Common myeloid progenitor, CD34-positive (primary cell): ENCODE data around the gene KIAA0040.

Experiments
- CTCF ChIA-PET: fragments of 350-600 bp; sonication (Branson Sonifier 250); formaldehyde crosslinking; loops from one replicate; lab custom pipeline; 2021; ENCODE audit warnings: antibody characterized with exemption; lab: Charles Lee
- POLR2A ChIA-PET: fragments of 350-600 bp; sonication (Branson Sonifier 250); formaldehyde crosslinking; loops from one replicate; lab custom pipeline; 2021; ENCODE audit warnings: antibody characterized with exemption; lab: Charles Lee
- DNase-seq, 3 donors: peaks; one replicate each; pipeline versions ENCODE4 v3.0.0 to v3.0.0-alpha.2; 2013
- H3K27ac ChIP-seq, 2 experiments: 1 replicate in 1 of 2; 2 replicates in 1 of 2; pipeline ENCODE4 v1.7.0; 2013; ENCODE audit warnings: inconsistent platforms in 2 of 2, low read length in 2 of 2, mild to moderate bottlenecking in 2 of 2, low read depth in 1 of 2, moderate library complexity in 1 of 2; ENCODE audit not compliant: severe bottlenecking in 2 of 2, insufficient read depth in 1 of 2, poor library complexity in 1 of 2
- H3K27me3 ChIP-seq, 5 experiments: replicated peaks in 2 of 5; 1 replicate in 3 of 5; 2 replicates in 2 of 5; pipeline versions ENCODE4 v1.6.1 to v1.7.0; 2013; ENCODE audit warnings: low read length in 4 of 5, mild to moderate bottlenecking in 2 of 5, moderate library complexity in 2 of 5, inconsistent platforms in 1 of 5; ENCODE audit not compliant: insufficient read depth in 5 of 5, control insufficient read depth in 4 of 5
- H3K36me3 ChIP-seq, 4 experiments: 1 replicate in 2 of 4; 2 replicates in 2 of 4; pipeline versions ENCODE4 v1.6.1 to v1.7.0; 2013; ENCODE audit warnings: low read length in 3 of 4, control low read depth in 1 of 4, mild to moderate bottlenecking in 1 of 4; ENCODE audit not compliant: control insufficient read depth in 4 of 4, insufficient read depth in 4 of 4
- H3K4me1 ChIP-seq, 4 experiments: 1 replicate in 3 of 4; 2 replicates in 1 of 4; pipeline versions ENCODE4 v1.6.1 to v1.7.1; 2013; ENCODE audit warnings: low read length in 3 of 4, mild to moderate bottlenecking in 3 of 4, control low read depth in 1 of 4, inconsistent platforms in 1 of 4, moderate library complexity in 1 of 4; ENCODE audit not compliant: control insufficient read depth in 4 of 4, insufficient read depth in 4 of 4; ENCODE audit errors: control extremely low read depth in 1 of 4
- H3K4me3 ChIP-seq, 7 experiments: 1 replicate in 4 of 7; 2 replicates in 3 of 7; pipeline versions ENCODE4 v1.5.1 to v1.7.0; 2013; ENCODE audit warnings: mild to moderate bottlenecking in 7 of 7, low read length in 6 of 7, moderate library complexity in 6 of 7, inconsistent platforms in 2 of 7, low read depth in 2 of 7, control low read depth in 1 of 7; ENCODE audit not compliant: insufficient read depth in 4 of 7, control insufficient read depth in 1 of 7; ENCODE audit errors: extremely low read depth in 1 of 7
- H3K9me3 ChIP-seq, 5 experiments: 1 replicate in 4 of 5; 2 replicates in 1 of 5; pipeline versions ENCODE4 v1.6.1 to v1.7.1; 2013; ENCODE audit warnings: low read length in 4 of 5, mild to moderate bottlenecking in 2 of 5, inconsistent platforms in 1 of 5, low read depth in 1 of 5, moderate library complexity in 1 of 5; ENCODE audit not compliant: control insufficient read depth in 4 of 5, insufficient read depth in 2 of 5; ENCODE audit errors: control extremely low read depth in 1 of 5
- WGBS: methylation state at CpG from one replicate; pipeline ENCODE4 v1.1.5; 2013; ENCODE audit not compliant: insufficient coverage; 5-methylcytosine and 5-hydroxymethylcytosine counted together

Gene KIAA0040

DNA sequence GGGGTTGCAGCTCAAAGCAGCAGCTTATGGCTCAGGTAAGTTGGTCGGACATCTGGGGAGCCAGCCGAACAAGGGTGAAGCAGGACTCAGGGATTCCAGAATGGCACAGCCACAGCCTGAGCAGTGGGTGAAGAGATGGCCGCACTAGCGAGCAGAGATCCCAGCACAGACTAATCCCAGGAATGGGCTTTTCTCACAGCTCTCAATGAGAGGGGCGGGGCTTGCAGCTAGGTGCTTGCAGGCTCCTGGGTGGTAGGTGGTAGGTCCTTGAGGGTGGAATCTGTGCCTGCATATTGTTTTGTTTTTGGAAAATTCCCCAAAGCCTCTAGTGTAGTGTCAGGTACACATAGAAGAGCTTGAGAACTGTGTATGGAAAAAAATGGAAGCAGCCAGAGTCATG is 9.0 kb downstream of the KIAA0040 start:
- no peak for DNase-seq
- ChIA-PET POLR2A (interaction anchor here (0.7 kb wide), 1 partner anchor 18 kb away, joined by 3 read pairs; no protein-coding TSS in a partner anchor), CTCF (interaction anchor here (0.8 to 3.3 kb wide), 7 partner anchors 8 to 134 kb away, joined by 3 to 13 read pairs (median 5); no protein-coding TSS in a partner anchor)
- Histone ChIP-seq H3K4me3 (no peak overlapping the region), H3K4me1 (peaks cover 7 to 21% (median 12%) of the 10 kb centered on the region in 4 experiments), H3K9me3 (no peaks in the 10 kb centered on the region), H3K36me3 (peaks cover 0 to 15% (median 4%) of the 10 kb centered on the region in 4 experiments), H3K27me3 (no peaks in the 10 kb centered on the region), H3K27ac (no peak overlapping the region)
- WGBS, result 95% methylated on average over 5 of the region's 5 CpGs

DNA sequence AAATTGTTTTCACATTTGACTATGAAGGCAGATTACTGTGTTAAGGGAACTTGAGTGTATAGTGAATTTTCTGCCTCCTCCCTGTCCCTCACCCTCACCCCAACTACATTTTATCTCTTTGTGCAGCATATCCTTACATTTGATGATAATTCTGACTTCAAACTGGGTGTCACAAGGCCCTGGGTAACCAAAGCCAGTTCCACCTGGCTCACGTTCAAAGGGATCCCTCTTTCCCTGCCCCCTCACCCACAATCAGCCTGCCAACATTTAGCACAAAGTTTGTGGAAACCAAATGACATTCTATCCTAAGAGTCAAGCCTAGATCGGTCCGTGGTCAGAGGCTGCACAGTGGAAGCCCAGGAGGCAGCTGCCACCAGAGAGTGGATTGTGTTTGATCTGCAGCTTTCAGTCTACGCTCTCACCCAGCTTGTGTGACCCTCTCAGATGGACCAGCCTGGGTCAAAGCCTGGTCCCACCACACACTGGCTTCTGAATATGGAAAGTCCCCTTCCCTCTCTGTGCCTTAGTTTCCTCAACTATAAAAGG is 10.3 kb downstream of the KIAA0040 start:
- H3K4me1 ChIP-seq, result peaks cover 4 to 11% (median 7%) of the 10 kb centered on the region in 4 experiments
- CTCF ChIA-PET, result interaction anchor here (1.1 to 3.3 kb wide), 4 partner anchors 9 to 136 kb away, joined by 3 to 13 read pairs (median 9); no protein-coding TSS in a partner anchor
- H3K36me3 ChIP-seq, result peaks cover 0 to 20% (median 3%) of the 10 kb centered on the region in 4 experiments
- POLR2A ChIA-PET, result no interaction called here
- H3K4me3 ChIP-seq, result no peak overlapping the region
- H3K27ac ChIP-seq, result no peak overlapping the region
- WGBS, result 71% methylated on average over 4 of the region's 4 CpGs
- DNase-seq, result peak in 1 of 3 donors; percentile 28
- no peaks in the 10 kb centered on the region for H3K27me3 ChIP-seq
- no peaks in the 10 kb centered on the region for H3K9me3 ChIP-seq

DNA sequence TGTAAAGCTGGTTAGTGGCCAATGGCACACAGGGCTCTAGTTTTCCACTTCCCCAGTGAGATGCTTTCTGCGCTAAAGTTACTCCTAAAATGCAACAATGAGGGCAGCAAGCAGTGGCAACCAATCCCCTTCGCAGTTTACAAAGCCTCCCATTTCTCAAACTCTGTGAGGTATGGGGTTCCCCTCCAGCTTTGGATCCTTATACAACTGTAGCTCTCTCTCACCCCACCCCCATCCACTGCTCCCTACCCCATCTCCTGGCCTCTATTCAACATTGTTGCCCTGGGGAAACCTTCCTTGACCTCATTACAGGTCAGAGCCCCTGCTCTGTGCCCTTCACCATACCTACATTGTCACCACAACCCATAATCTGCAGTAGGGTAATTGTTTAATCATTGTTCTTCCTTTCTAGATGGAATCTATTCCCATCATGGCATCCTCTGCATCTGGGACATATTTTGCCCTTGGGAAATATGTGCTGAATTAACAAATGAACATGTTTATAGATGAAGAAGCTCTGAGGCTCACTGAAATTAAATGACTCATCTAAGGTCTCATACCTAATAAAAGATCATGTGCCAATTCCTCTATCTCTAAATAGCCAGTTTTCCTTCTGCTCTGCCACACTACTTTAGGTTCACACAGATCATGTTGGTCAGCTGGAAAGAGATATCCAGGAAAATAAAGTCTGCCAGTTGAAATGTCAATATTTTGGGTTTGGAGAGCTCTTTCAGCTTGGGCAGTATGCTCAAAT is 12.6 kb downstream of the KIAA0040 start:
- no peaks in the 10 kb centered on the region for H3K27me3 ChIP-seq
- no peak overlapping the region for H3K4me3 ChIP-seq
- no peak for DNase-seq
- H3K27ac ChIP-seq, result no peak overlapping the region
- POLR2A ChIA-PET, result no interaction called here
- H3K36me3 ChIP-seq, result peaks cover 0 to 27% (median 9%) of the 10 kb centered on the region in 4 experiments
- 96% methylated on average over 2 of the region's 2 CpGs for WGBS
- CTCF ChIA-PET, result interaction anchor here (0.9 to 1.1 kb wide), 2 partner anchors 8 to 25 kb away, joined by 3 to 4 read pairs; no protein-coding TSS in a partner anchor
- H3K9me3 ChIP-seq, result no peaks in the 10 kb centered on the region
- peaks cover 0 to 5% (median 0%) of the 10 kb centered on the region in 4 experiments for H3K4me1 ChIP-seq

DNA sequence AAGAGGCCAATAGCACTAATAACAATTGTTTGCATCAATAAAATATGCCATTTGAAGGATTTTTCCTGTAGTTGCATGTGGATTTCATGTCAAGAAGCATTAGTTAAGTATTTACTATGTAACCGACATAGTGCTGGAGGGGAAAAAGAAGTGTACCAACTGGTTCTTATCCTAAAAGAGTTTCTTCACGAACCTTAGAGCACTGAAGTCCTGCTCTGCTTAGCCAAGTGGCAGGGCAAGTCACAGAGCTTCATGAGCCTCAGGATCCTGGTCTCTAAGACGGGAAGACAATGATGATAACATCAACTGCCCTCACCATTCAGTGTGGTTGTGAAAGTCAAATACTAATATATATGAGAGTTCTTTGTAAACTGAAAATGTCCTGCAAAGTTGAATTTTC is 14.1 kb downstream of the KIAA0040 start:
- no peak for DNase-seq
- Histone ChIP-seq H3K9me3 (no peaks in the 10 kb centered on the region), H3K27ac (no peak overlapping the region), H3K4me1 (no peaks in the 10 kb centered on the region), H3K27me3 (no peaks in the 10 kb centered on the region), H3K36me3 (peaks cover 0 to 30% (median 8%) of the 10 kb centered on the region in 4 experiments), H3K4me3 (no peak overlapping the region)
- POLR2A ChIA-PET, result no interaction called here
- WGBS, result 100% methylated on average over 1 of the region's 3 CpGs
- CTCF ChIA-PET, result interaction anchor here (0.7 to 2.3 kb wide), 3 partner anchors 10 to 31 kb away, joined by 3 to 6 read pairs (median 5); no protein-coding TSS in a partner anchor

DNA sequence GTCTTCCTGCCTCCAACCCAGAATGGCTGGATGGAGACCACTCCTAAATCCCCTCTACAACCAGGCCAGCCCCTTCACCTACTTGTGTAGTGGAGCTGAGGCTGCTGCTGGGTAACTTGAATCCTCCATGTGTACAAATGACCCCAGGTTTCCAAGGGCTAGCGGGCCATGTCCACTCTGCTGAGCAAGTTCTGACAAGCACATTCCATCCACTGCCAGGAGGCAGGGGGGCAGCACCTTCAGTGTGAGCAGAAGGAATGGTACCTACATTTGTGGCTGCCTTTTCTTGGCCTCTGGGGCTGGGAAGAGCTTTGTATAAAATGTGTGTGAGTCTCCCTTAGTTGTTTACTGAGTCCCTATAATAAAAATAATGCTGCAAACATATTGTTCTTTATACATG is 14.5 kb downstream of the KIAA0040 start:
- Histone ChIP-seq H3K4me1 (no peaks in the 10 kb centered on the region), H3K9me3 (no peaks in the 10 kb centered on the region), H3K27ac (no peak overlapping the region), H3K4me3 (no peak overlapping the region), H3K27me3 (no peaks in the 10 kb centered on the region), H3K36me3 (peaks cover 0 to 26% (median 8%) of the 10 kb centered on the region in 4 experiments)
- ChIA-PET POLR2A (no interaction called here), CTCF (interaction anchor here (2.3 kb wide), 1 partner anchor 11 kb away, joined by 6 read pairs; no protein-coding TSS in a partner anchor)
- no peak for DNase-seq
- 91% methylated on average over 1 of the region's 1 CpG for WGBS

DNA sequence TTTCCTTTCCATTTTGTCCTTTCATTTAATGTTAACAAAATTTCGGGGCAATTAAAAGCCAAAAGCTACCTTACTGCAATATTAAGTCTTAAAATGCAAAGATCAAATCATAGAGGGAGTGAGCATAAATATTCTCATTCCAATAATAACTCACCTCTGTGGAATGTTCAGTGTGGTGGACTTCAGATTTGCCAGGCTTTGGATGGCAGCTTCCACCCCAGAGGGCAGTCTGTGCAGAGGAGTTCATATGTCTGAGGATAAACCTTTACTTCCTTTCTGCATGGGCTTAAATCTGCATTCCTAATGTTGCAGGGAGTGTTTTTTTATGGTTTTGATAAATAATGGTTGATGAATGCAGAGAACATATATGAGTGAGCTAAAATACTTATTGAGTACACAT is 16.3 kb downstream of the KIAA0040 start:
- ChIA-PET CTCF (no interaction called here), POLR2A (no interaction called here)
- Histone ChIP-seq H3K27ac (no peak overlapping the region), H3K9me3 (no peaks in the 10 kb centered on the region), H3K4me3 (no peak overlapping the region), H3K4me1 (no peaks in the 10 kb centered on the region), H3K27me3 (no peaks in the 10 kb centered on the region), H3K36me3 (peaks cover 3 to 36% (median 12%) of the 10 kb centered on the region in 4 experiments)
- DNase-seq, result no peak
- WGBS, result no CpG with 5 or more reads among the region's 1 CpG
